ENCODE measurements around the gene ERBB4. TPM values are rescaled to one million over a fixed set of nuclear protein-coding genes. Genes with fewer than 3 reads are reported as not detected.
"Not testable (repeated sequence)": the region's sequence is repeated elsewhere in the genome, so short reads cannot be mapped to it uniquely, and the experiment has no call there.

Gene ERBB4
- total RNA-seq, 1 donor from 2014 or later, result 2.2 TPM

DNA sequence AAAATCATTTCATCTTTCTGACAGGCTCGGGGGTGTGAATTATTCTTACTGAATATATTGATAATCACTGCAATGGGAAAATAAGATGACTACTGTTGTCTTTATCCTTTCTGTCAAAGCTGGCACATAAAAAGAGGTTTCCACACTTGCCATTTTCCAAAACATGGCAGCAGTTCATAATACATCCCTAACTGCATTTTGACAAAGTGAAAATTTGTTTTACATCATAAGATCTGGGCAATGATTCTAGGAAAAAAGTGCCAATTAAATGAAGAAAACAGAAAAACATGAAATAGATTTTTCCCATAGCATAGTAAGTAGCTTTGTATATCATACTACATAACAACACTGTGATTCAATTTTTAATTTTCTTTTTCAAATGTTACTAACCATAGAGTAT, 65.4 kb downstream of the ERBB4 start:
- DNase-seq (ENCODE audit: low read depth), result no peak
- H3K4me3 ChIP-seq (ENCODE audit: low read depth, low read length), result no peak overlapping the region
- TF ChIP-seq, protein P1, sequence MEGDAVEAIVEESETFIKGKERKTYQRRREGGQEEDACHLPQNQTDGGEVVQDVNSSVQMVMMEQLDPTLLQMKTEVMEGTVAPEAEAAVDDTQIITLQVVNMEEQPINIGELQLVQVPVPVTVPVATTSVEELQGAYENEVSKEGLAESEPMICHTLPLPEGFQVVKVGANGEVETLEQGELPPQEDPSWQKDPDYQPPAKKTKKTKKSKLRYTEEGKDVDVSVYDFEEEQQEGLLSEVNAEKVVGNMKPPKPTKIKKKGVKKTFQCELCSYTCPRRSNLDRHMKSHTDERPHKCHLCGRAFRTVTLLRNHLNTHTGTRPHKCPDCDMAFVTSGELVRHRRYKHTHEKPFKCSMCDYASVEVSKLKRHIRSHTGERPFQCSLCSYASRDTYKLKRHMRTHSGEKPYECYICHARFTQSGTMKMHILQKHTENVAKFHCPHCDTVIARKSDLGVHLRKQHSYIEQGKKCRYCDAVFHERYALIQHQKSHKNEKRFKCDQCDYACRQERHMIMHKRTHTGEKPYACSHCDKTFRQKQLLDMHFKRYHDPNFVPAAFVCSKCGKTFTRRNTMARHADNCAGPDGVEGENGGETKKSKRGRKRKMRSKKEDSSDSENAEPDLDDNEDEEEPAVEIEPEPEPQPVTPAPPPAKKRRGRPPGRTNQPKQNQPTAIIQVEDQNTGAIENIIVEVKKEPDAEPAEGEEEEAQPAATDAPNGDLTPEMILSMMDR (conservative IDR thresholded peaks at IDR 0.05; ENCODE audit: low read depth, low read length), result no peak

DNA sequence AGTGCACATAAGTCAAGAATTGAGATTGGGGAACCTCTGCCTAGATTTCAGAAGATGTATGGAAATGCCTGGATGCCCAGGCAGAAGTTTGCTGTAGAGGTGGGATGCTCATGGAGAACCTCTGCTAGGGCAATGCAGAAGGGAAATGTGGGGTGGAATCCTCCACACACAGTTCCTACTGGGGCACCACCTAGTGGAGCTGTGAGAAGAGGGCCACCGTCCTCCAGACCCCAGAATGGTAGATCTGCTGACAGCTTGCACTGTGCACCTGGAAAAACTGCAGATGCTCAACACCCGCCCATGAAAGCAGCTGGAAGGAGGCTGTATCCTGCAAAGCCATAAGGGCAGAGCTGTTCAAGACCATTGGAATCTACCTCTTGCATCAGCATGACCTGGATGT, 71.1 kb downstream of the ERBB4 start:
- DNase-seq (ENCODE audit: low read depth); H3K4me3 ChIP-seq (ENCODE audit: low read depth, low read length): not testable (repeated sequence)

DNA sequence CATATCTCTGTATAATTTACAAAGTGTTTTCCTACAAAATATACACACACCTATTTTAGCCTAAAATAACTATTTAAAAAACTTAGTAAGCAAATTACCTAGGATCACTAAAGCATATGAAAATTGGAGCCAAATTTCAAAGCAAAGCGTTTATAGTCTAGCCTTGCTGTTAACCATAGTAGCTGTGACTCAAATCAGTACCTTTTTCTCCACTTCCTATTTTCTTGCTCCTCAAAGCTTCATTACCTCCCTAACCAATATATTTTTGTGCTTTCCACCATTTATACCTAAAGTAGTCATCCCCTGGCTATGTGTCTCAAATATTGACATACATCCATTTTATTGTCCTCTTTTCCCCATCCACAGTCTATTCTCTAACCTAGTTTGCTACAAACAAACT, 73.1 kb downstream of the ERBB4 start:
- no peak overlapping the region for H3K4me3 ChIP-seq (ENCODE audit: low read depth, low read length)
- DNase-seq (ENCODE audit: low read depth), result no peak
- TF ChIP-seq, protein P1 (conservative IDR thresholded peaks at IDR 0.05; ENCODE audit: low read depth, low read length), result no peak

DNA sequence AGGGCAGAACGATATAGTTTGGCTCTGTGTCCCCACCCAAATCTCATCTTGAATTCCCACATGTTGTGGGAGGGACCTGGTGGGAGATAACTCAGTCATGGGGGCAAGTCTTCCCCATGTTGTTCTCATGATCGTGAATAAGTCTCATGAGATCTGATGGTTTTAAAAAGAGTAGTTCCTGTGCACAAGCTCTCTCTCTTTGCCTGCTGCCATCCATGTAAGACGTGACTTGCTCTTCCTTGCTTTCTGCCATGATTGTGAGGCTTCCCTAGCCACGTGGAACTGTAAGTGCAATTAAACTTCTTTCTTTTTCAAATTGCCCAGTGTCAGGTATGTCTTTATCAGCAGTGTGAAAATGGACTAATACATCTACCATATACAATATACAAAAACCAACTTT, 76.9 kb downstream of the ERBB4 start:
- DNase-seq (ENCODE audit: low read depth); H3K4me3 ChIP-seq (ENCODE audit: low read depth, low read length): not testable (repeated sequence)

DNA sequence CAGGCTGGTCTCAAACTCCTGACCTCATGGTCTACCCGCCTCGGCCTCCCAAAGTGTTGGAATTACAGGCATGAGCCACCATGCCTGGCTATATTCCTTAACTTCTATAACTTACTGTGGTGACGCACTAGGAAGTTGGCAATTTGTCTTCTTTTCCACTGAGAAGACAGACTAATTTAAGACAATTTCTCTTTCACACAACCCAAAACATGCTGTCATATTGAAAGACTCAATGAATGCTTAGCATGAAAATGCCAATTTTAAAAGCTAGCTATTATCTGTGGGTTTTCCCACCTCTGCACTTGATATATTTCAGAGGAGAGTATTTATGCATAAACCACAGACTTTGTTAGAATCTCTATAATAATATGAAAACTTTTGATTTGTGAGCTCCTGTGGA, 84.5 kb downstream of the ERBB4 start:
- no peak for DNase-seq (ENCODE audit: low read depth)
- H3K4me3 ChIP-seq (ENCODE audit: low read depth, low read length), result no peak overlapping the region
- TF ChIP-seq, protein P1 (conservative IDR thresholded peaks at IDR 0.05; ENCODE audit: low read depth, low read length), result no peak

DNA sequence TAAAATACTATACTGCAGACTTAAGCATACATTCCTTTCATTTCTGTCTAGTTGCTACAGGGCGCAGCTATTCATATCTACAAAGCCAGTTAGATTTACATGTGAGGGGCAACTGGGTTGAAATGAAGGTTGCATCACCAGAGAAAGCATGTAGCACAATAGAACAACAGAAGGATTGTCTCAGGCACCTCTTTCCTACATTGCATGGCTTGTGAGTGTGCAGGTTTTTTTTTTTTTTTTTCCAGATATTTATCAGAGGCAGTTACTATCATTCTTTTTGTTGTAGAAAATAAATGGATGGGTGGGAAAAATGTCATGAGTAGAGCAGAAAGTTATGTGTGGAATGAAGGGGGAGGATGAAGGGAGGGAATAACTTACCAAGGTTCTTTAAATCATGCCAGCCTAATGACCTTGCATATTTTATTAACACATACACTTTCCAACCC, 86.8 kb downstream of the ERBB4 start:
- no peak overlapping the region for H3K4me3 ChIP-seq (ENCODE audit: low read depth, low read length)
- peak; percentile 83 for DNase-seq (ENCODE audit: low read depth)
- TF ChIP-seq, protein P1 (conservative IDR thresholded peaks at IDR 0.05; ENCODE audit: low read depth, low read length), result no peak

DNA sequence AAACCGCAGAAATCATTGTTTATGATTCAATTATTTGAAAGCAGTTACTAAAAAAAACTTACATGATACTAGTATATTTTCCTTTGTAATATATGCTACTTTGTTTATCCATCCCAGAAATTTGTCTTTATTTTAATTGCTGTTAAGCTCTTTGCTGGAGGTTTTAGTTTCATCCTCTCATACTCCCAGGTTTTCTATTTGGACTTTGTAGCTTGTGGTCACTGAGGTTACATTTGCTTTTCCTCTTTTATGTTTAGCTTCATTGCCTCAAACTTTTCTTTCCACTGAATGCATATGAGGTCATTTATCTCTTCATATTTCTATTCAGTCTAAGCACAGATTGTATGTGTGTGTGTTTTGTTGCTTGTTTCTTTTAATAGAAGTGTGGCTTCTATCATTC, 89.9 kb downstream of the ERBB4 start:
- no peak for DNase-seq (ENCODE audit: low read depth)
- no peak overlapping the region for H3K4me3 ChIP-seq (ENCODE audit: low read depth, low read length)
- TF ChIP-seq, protein P1 (conservative IDR thresholded peaks at IDR 0.05; ENCODE audit: low read depth, low read length), result no peak

DNA sequence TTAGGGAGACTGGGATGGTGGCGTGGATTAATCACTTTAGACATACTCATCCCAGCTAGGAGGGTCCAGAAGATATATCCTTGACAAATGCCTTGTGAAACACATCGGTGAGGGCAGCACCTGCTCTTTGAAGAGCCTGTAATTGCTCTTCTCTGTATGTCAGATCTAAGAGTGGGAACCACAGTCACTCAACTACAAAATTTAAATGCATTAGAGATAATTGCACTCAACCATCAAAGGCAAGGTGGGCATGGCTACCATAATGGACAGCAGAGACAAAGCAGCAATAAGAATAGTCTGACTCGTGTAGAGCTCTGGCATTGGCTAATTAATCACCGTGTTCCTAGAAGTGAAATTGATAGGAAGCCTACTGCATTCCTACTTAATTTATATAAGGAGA, 96.8 kb downstream of the ERBB4 start:
- H3K4me3 ChIP-seq (ENCODE audit: low read depth, low read length), result no peak overlapping the region
- DNase-seq (ENCODE audit: low read depth), result no peak
- TF ChIP-seq, protein P1 (conservative IDR thresholded peaks at IDR 0.05; ENCODE audit: low read depth, low read length), result no peak
